Subcutaneous adipose tissue (tissue), 4 donors: ENCODE data around the gene CDC26. TPM values are rescaled to one million over a fixed set of nuclear protein-coding genes. Genes with fewer than 3 reads are reported as not detected.

ENCODE experiments used
- total RNA-seq, 4 donors: library from RNA; depleted of rRNA; stranded (reverse); fragments of >200 nt; gene quantifications; one replicate each; pipeline ENCODE4 v1.1.0, GENCODE V29; 2016
- TF ChIP-seq, protein P1 (sequence below): fragments of 450-650 bp; IDR thresholded peaks from one replicate; pipeline ENCODE4 v1.5.1; 2016; ENCODE audit warnings: low read depth, mild to moderate bottlenecking, control low read depth, antibody characterized with exemption, moderate library complexity

The CDC26 gene
- total RNA-seq, 4 donors from 2014 or later = 18.3 to 68.2 (median 31.5) TPM

GRCh38 chr9:113301548-113301947 lies 26.2 kb upstream of the CDC26 start:
- TF ChIP-seq, protein P1, sequence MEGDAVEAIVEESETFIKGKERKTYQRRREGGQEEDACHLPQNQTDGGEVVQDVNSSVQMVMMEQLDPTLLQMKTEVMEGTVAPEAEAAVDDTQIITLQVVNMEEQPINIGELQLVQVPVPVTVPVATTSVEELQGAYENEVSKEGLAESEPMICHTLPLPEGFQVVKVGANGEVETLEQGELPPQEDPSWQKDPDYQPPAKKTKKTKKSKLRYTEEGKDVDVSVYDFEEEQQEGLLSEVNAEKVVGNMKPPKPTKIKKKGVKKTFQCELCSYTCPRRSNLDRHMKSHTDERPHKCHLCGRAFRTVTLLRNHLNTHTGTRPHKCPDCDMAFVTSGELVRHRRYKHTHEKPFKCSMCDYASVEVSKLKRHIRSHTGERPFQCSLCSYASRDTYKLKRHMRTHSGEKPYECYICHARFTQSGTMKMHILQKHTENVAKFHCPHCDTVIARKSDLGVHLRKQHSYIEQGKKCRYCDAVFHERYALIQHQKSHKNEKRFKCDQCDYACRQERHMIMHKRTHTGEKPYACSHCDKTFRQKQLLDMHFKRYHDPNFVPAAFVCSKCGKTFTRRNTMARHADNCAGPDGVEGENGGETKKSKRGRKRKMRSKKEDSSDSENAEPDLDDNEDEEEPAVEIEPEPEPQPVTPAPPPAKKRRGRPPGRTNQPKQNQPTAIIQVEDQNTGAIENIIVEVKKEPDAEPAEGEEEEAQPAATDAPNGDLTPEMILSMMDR = no peak

DNA sequence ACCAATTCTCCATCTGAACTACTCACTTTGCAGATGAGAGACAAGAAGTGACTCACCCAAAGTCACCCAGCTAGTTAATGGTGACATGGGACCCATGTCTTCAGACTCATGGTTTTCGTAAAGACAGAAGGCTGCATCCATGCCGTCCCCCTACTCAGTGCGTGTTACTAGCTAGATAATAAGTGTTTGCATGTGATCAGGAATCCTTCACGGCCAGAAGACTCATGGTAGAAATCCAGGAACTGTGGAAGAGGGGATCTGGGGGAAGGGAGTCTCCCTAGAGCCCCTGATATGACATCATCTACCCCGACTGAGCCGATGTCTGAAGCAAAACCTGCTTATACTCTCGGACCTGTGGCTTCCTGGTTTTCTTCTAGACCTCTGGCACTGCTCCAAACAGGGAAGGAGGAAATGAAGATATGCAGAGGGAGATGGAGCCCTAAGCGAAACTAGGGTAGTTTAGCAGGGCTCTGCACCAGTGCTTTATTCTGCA lies 24.5 kb upstream of the CDC26 start:
- TF ChIP-seq, protein P1 = no peak

DNA sequence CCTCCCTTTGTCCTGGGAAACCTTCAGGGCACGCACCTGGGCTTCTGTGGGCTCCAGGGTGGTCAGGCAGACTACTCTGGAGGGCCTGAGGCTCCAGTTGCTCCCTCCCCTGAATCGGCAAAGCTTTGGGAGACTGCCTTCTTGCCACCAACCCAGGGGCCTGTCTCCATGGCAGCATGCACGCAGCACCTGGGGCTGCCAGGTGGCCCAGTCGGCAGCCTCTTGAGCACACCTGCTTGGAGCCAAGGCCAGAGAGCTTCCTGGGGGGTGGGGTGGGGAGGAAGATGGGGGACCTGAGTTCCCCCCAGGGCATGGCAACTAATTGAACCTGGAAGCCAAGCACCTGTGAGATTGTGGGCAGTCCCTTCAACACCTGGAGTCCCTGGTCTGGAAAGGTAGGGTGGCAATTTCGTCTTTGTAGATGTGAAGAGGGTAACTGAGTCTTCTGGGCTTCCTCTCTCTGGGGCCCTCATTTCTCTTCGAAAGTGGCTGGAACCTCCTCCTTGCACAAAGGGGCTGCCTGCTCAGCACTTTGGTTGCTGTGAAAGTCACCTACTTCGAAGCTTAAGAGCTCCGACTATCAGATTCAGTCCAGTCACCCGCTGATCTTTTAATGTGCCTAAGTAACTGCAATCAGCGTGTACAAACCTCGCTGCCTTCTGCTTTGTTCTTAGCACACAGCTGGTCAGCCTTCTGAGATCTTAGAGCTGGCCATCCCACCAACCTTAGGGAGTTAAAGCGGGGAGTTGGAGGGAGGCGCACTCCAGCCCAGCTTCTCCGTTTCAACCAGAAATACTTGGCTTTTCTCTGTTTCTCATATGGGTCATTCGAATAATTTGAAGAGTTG lies 23.8 kb upstream of the CDC26 start:
- TF ChIP-seq, protein P1 = no peak

DNA sequence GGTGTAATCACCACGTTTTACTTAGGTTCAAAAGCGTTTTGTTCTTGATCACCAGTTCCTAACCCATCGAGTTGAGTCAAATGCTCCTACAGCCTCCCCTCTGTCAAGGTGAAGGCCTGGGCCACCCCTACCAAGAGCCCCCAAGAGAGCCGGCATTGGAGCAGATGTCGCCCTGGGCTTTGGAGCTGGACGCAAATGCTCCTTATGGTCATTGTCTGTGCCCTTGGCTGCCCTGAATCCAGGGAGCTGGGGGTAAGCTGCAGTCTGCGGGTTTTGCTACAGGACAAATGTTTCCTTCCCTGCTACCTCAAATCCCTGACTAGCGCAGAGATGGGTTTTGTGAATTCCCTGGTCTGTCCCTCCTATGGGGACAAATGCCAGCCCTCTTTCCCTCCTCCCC lies 22.9 kb upstream of the CDC26 start:
- TF ChIP-seq, protein P1 = no peak

DNA sequence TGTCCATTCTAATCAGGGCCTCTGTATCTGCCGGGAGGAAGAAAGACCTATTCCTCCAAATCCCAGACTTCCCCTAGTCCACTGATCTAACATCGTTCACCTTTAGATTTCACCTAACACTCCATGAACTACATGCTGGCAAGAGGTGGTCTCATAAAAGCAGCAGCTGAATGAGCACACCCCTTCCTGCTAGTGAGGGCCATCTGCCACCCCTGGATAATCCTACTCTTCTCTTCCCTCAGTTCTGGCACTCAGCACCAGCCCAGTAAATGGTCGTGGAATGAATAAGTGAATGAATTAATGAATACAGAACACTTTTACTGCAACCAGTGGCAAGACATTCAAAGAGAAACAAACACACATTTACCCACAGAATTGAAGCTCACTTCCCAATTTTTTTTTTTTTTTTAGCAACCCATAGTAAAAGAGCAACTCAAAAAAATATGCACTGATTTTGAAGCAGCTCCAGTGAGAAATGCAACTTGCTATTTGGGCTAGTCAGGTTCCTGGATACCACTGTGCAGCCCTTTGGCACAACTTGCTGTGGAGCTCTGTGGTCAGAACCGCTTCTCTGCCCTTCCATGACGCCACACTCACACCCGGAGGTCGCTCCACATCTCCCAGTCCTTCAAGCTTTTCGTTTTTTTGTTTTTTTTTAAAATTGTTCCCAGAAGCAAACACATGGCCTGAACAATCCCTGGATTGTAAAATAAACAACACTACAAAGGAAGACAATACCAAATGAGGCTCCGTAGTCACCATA lies 21.6 kb upstream of the CDC26 start:
- TF ChIP-seq, protein P1 = no peak

DNA sequence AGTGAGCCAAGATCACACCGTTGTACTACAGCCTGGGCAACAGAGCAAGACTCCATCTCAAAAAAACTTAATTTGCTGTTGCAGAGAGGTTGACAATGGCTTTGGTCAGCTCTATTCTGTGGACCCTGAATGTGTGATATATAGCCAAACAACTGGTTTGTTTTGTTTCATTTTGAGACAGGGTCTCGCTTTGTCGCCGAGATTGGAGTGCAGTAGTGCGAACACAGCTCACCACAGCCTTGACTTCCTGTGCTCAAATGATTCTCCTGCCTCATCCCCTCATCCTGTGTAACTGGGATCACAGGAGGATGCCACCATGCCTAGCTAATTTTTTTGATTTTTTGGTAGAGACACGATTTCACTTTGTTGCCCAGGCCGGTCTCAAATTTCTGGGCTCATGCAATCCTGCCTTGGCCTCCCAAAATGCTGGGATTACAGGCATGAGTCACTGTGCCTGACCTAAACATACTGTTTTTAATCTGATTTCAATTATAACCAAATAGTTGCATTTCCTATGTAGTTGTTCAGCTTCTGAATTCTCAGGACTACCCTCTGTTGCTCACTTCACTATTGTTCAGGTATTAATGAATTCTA lies 18.0 kb upstream of the CDC26 start:
- TF ChIP-seq, protein P1 = no peak
